Mesothelial cell of epicardium (in vitro differentiated cells): Measurements from ENCODE around the gene ACLY. TPM values are rescaled to one million over a fixed set of nuclear protein-coding genes. Genes with fewer than 3 reads are reported as not detected.
"Not testable (repeated sequence)": the region's sequence is repeated elsewhere in the genome, so short reads cannot be mapped to it uniquely, and the experiment has no call there.

Source experiments
- DNase-seq, 2 experiments: peaks; one replicate each; pipeline ENCODE4 v3.0.0; 2021; ENCODE audit warnings: low spot score in 2 of 2; ENCODE audit not compliant: unreplicated experiment in 2 of 2
- H3K27ac Mint-ChIP-seq: 2 replicates; pipeline ENCODE4 v1.8.0; 2021; ENCODE audit warnings: mixed read lengths
- H3K27me3 Mint-ChIP-seq: 2 replicates; pipeline ENCODE4 v1.8.0; 2021; ENCODE audit warnings: low read depth, mixed read lengths
- H3K36me3 Mint-ChIP-seq: 2 replicates; pipeline ENCODE4 v1.8.0; 2021; ENCODE audit warnings: mixed read lengths
- H3K4me1 Mint-ChIP-seq: 2 replicates; pipeline ENCODE4 v1.8.0; 2021; ENCODE audit warnings: mixed read lengths
- H3K4me3 Mint-ChIP-seq: 2 replicates; pipeline ENCODE4 v1.8.0; 2021; ENCODE audit warnings: mild to moderate bottlenecking, moderate library complexity, mixed read lengths
- H3K9me3 Mint-ChIP-seq: 2 replicates; pipeline ENCODE4 v1.8.0; 2021; ENCODE audit warnings: mixed read lengths
- CTCF ChIP-seq: fragments of 200-600 bp; sonication (generic); IDR thresholded peaks from one replicate; pipeline ENCODE4 v1.5.0; 2021; ENCODE audit warnings: antibody characterized with exemption; ENCODE audit not compliant: unreplicated experiment
- total RNA-seq: library from RNA; stranded (reverse); gene quantifications from 3 replicates; pipeline ENCODE4 v1.2.1, GENCODE V29; 2021

Gene ACLY
- total RNA-seq, 1 donor from 2014 or later: 133 TPM

GRCh38 chr17:41860254-41860931 lies 58.4 kb downstream of the ACLY start:
- H3K36me3 Mint-ChIP-seq: no peaks in the 10 kb centered on the region
- H3K27ac Mint-ChIP-seq: peak overlapping the region; percentile 24

DNA sequence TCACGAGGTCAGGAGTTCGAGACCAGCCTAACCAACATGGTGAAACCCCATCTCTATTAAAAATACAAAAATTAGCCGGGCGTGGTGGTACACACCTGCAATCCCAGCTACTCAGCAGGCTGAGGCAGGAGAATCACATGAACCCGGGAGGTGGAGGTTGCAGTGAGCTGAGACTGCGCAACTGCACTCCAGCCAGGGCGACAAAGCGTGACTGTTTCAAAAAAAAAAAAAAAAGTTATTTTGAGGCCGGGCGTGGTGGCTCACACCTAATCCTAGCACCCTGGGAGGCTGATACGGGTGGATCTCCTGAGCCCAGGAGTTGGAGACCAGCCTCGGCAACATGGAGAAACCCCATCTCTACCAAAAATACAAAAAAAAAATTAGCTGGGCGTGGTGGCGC lies 67.4 kb downstream of the ACLY start:
- H3K27me3 Mint-ChIP-seq, H3K4me1 Mint-ChIP-seq, H3K9me3 Mint-ChIP-seq, H3K27ac Mint-ChIP-seq, H3K4me3 Mint-ChIP-seq, DNase-seq: not testable (repeated sequence)
- H3K36me3 Mint-ChIP-seq: peaks cover 15% of the 10 kb centered on the region

More at GRCh38 chr17:41860254-41860931, 58.4 kb downstream of the ACLY start:
- no peak for DNase-seq
- no peak overlapping the region for H3K4me3 Mint-ChIP-seq
- no peaks in the 10 kb centered on the region for H3K9me3 Mint-ChIP-seq
- no peaks in the 10 kb centered on the region for H3K27me3 Mint-ChIP-seq
- no peak for TF ChIP-seq CTCF
- H3K4me1 Mint-ChIP-seq: peaks cover 7% of the 10 kb centered on the region

DNA sequence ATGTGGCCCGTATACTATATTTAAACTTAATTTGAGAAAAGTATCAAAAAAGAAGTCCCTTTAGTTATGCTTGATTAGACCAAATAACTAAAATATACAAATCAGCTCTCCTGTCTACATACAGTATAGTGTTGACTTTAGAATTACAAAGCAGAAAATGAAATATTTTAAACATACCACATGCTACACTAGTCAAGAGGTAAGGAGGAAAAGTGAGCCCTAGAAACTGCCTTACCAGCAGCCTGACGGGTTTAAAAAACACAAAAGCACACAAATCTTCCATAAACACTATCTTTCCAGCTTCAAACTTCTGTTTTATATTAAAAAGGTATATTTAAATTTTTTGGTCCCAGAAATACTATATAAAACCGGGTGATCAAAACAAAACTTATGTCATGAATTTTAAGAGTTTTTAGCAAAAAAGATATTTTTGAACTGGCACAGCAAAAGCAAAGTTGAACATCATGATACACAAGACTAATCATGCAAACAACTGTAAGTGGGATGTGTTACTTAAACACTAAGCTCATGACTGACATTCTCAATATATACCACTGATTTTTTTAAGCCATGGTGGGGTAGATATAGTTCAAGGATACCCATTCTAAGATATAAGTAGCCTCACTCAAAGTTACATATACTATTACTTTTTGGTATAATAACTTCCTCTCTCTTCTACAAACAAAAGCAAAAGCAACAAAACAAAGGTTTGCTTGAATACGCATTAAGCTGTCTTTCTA lies 69.3 kb downstream of the ACLY start:
- TF ChIP-seq CTCF: no peak
- Mint-ChIP-seq H3K9me3 (no peaks in the 10 kb centered on the region), H3K36me3 (peaks cover 16% of the 10 kb centered on the region), H3K4me3 (no peak overlapping the region), H3K27ac (no peak overlapping the region), H3K27me3 (no peaks in the 10 kb centered on the region), H3K4me1 (peaks cover 2% of the 10 kb centered on the region)
- DNase-seq: no peak

GRCh38 chr17:41848788-41849187 lies 70.0 kb downstream of the ACLY start:
- DNase-seq: no peak
- Mint-ChIP-seq H3K27me3 (no peaks in the 10 kb centered on the region), H3K36me3 (peaks cover 12% of the 10 kb centered on the region), H3K27ac (no peak overlapping the region), H3K9me3 (no peaks in the 10 kb centered on the region), H3K4me1 (peaks cover 2% of the 10 kb centered on the region), H3K4me3 (no peak overlapping the region)
- no peak for TF ChIP-seq CTCF

- no peak for DNase-seq
- no peak overlapping the region for H3K27ac Mint-ChIP-seq
- no peak for TF ChIP-seq CTCF
These were observed 73.8 kb downstream of the ACLY start for GRCh38 chr17:41844971-41845370.

DNA sequence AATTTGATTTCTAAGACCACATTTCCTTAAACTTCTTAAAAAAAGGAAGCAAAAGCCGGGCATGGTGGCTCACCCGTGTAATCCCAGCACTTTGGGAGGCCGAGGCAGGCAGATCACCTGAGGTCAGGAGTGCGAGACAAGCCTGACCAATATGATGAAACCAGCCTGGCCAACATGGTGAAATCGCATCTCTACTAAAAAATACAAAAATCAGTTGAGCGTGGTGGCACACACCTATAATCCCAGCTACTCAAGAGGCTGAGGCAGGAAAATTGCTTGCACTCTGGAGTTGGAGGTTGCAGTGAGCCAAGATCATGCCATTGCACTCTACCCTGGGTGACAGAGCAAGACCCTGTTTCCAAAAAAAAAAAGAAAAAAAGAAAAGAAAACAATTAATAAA lies 78.0 kb downstream of the ACLY start:
- H3K27ac Mint-ChIP-seq, H3K27me3 Mint-ChIP-seq, H3K4me1 Mint-ChIP-seq, H3K36me3 Mint-ChIP-seq, H3K9me3 Mint-ChIP-seq, DNase-seq, H3K4me3 Mint-ChIP-seq: not testable (repeated sequence)

More at GRCh38 chr17:41844971-41845370, 73.8 kb downstream of the ACLY start:
- peaks cover 3% of the 10 kb centered on the region for H3K36me3 Mint-ChIP-seq
- no peaks in the 10 kb centered on the region for H3K27me3 Mint-ChIP-seq
- H3K9me3 Mint-ChIP-seq: no peaks in the 10 kb centered on the region
- no peak overlapping the region for H3K4me3 Mint-ChIP-seq
- H3K4me1 Mint-ChIP-seq: no peaks in the 10 kb centered on the region

DNA sequence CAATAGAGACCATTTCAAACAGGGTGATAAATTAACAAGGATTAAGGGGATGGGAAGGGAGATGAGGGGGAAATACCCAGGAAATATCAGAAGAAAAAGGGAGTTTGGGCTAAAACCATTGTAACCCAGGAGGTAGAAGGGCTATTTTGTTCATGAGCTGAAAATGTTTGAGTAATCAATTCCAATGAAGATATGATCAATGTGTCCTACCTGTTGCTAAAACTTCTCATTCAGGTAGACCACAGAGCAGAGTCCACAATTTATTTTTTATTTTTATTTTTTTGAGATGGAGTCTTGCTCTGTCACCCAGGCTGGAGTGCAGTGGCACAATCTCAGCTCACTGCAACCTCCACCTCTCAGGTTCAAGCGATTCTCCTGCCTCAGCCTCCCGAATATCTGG lies 79.3 kb downstream of the ACLY start:
- H3K36me3 Mint-ChIP-seq, H3K9me3 Mint-ChIP-seq, H3K4me3 Mint-ChIP-seq, H3K4me1 Mint-ChIP-seq, H3K27ac Mint-ChIP-seq, DNase-seq, H3K27me3 Mint-ChIP-seq: not testable (repeated sequence)
